Vagina (tissue), 2 donors: Measurements from ENCODE around the gene PDGFC. TPM values are rescaled to one million over a fixed set of nuclear protein-coding genes. Genes with fewer than 3 reads are reported as not detected.

Experiments used
- DNase-seq, 2 donors: peaks; one replicate each; pipeline ENCODE4 v3.0.0-alpha.2; 2017; ENCODE audit errors: extremely low spot score in 2 of 2
- H3K27ac ChIP-seq: fragments of 200-600 bp; sonication (generic); one replicate; pipeline ENCODE4 v1.5.1; 2019
- H3K27me3 ChIP-seq: fragments of 200-600 bp; sonication (generic); one replicate; pipeline ENCODE4 v1.5.1; 2019
- H3K36me3 ChIP-seq, 2 donors: fragments of 200-600 bp; sonication (generic); one replicate each; pipeline ENCODE4 v1.5.1; 2017 to 2019
- H3K4me1 ChIP-seq: fragments of 200-600 bp; sonication (generic); one replicate; pipeline ENCODE4 v1.5.1; 2019
- H3K4me3 ChIP-seq, 2 donors: fragments of 200-600 bp; sonication (generic); 1 replicate in 1 of 2; 2 replicates in 1 of 2; pipeline ENCODE4 v1.5.1; 2016 to 2019
- H3K9me3 ChIP-seq: fragments of 200-600 bp; sonication (generic); one replicate; pipeline ENCODE4 v1.5.1; 2019
- CTCF ChIP-seq, 3 experiments: fragments of 450-650 bp in 2 of 3; fragments of 200-600 bp in 1 of 3; sonication (generic) in 1 of 3; IDR thresholded peaks; one replicate each; pipeline ENCODE4 v1.5.1; 2017 to 2019; ENCODE audit warnings: antibody characterized with exemption in 3 of 3, mild to moderate bottlenecking in 2 of 3, moderate library complexity in 2 of 3
- POLR2A ChIP-seq, 2 donors: fragments of 450-650 bp; IDR thresholded peaks; one replicate each; pipeline ENCODE4 v1.6.1; 2017; ENCODE audit warnings: antibody characterized with exemption in 2 of 2, mild to moderate bottlenecking in 2 of 2, moderate library complexity in 2 of 2
- POLR2AphosphoS5 ChIP-seq, 2 donors: sonication (generic); formaldehyde crosslinking; IDR thresholded peaks; one replicate each; pipeline ENCODE4 v1.9.0; 2017; ENCODE audit warnings: antibody characterized with exemption in 2 of 2, mild to moderate bottlenecking in 2 of 2, low read depth in 1 of 2; ENCODE audit not compliant: insufficient read depth in 1 of 2
- intact Hi-C: fragments of 100-400 bp; cut with DNase I; formaldehyde crosslinking; loops from one replicate; pipeline ENCODE4 v1.15.1; 2023
- total RNA-seq: library from RNA; depleted of rRNA; stranded (reverse); fragments of >200 nt; gene quantifications from one replicate; pipeline ENCODE4 v1.2.3, GENCODE V29; 2016

The PDGFC gene
- total RNA-seq, 1 donor from 2014 or later = 19.4 TPM

- TF ChIP-seq CTCF (IDR thresholded peaks at IDR 0.05) = no peak
- no peak overlapping the region for H3K27ac ChIP-seq
- no peaks in the 10 kb centered on the region for H3K4me1 ChIP-seq
- no peaks in the 10 kb centered on the region for H3K27me3 ChIP-seq
- DNase-seq = no peak
- H3K4me3 ChIP-seq = no peak overlapping the region
- no peaks in the 10 kb centered on the region for H3K9me3 ChIP-seq
- H3K36me3 ChIP-seq = no peaks in the 10 kb centered on the region
- intact Hi-C loops = no loop called here
Observed at GRCh38 chr4:156749426-156750403, 221.9 kb downstream of the PDGFC start.

GRCh38 chr4:156746111-156746510, 225.5 kb downstream of the PDGFC start:
- Histone ChIP-seq H3K36me3 (no peaks in the 10 kb centered on the region), H3K9me3 (no peaks in the 10 kb centered on the region), H3K4me1 (no peaks in the 10 kb centered on the region), H3K27ac (no peak overlapping the region), H3K27me3 (no peaks in the 10 kb centered on the region), H3K4me3 (no peak overlapping the region)
- TF ChIP-seq POLR2A (IDR thresholded peaks at IDR 0.05) (no peak), CTCF (IDR thresholded peaks at IDR 0.05) (no peak), POLR2AphosphoS5 (IDR thresholded peaks at IDR 0.05; ENCODE audit: insufficient read depth in 1 of 2, low read depth in 1 of 2) (no peak)
- intact Hi-C loops = no loop called here
- no peak for DNase-seq

- no peaks in the 10 kb centered on the region for H3K36me3 ChIP-seq
- no peaks in the 10 kb centered on the region for H3K4me1 ChIP-seq
- no peaks in the 10 kb centered on the region for H3K9me3 ChIP-seq
- H3K27ac ChIP-seq = no peak overlapping the region
- no peak for DNase-seq
- intact Hi-C loops = no loop called here
- no peaks in the 10 kb centered on the region for H3K27me3 ChIP-seq
- TF ChIP-seq CTCF (IDR thresholded peaks at IDR 0.05) = no peak
- TF ChIP-seq POLR2A (IDR thresholded peaks at IDR 0.05) = no peak
- no peak for TF ChIP-seq POLR2AphosphoS5 (IDR thresholded peaks at IDR 0.05; ENCODE audit: insufficient read depth in 1 of 2, low read depth in 1 of 2)
- H3K4me3 ChIP-seq = no peak overlapping the region
Observed at GRCh38 chr4:156738766-156739165, 232.8 kb downstream of the PDGFC start.

- no peaks in the 10 kb centered on the region for H3K4me1 ChIP-seq
- H3K27ac ChIP-seq = no peak overlapping the region
- no peaks in the 10 kb centered on the region for H3K27me3 ChIP-seq
- H3K36me3 ChIP-seq = no peaks in the 10 kb centered on the region
- TF ChIP-seq CTCF (IDR thresholded peaks at IDR 0.05) (no peak), POLR2A (IDR thresholded peaks at IDR 0.05) (no peak), POLR2AphosphoS5 (IDR thresholded peaks at IDR 0.05; ENCODE audit: insufficient read depth in 1 of 2, low read depth in 1 of 2) (no peak)
- no peak overlapping the region for H3K4me3 ChIP-seq
- H3K9me3 ChIP-seq = peaks cover 12% of the 10 kb centered on the region
- no peak for DNase-seq
- intact Hi-C loops = no loop called here
Observed at GRCh38 chr4:156734965-156735895, 236.4 kb downstream of the PDGFC start.
